ENCODE data around the gene SMIM21.

Gene SMIM21

DNA sequence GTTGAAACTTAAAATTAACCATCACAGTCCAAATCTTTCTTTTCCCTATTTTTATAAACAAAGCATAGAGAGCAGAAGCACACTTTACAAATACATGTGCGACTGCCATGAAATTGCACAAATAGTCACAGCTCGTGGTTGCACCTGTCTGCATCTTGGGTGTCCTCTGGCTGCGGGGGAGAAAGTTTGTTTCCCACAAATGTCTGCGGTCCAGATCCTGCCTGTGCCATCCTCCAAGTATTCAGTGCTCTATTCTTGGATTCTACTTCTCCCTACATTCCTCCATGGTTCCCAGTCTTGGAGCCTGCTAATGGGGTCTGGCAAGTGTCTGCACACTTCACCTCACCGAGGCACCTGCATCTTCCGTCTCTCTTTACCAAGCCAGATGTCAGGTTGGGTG lies 52.2 kb downstream of the SMIM21 start:
- ChIA-PET POLR2A (no interaction called here), CTCF (no interaction called here)
- no peak for TF ChIP-seq CTCF (IDR thresholded peaks at IDR 0.05; ENCODE audit: control extremely low read depth, extremely low read depth, low read depth, missing control alignments)
- no peak for DNase-seq (ENCODE audit: extremely low spot score)

GRCh38 chr18:75374466-75374865 lies 53.0 kb downstream of the SMIM21 start:
- POLR2A ChIA-PET: no interaction called here
- no peak for DNase-seq (ENCODE audit: extremely low spot score)
- no peak for TF ChIP-seq CTCF (IDR thresholded peaks at IDR 0.05; ENCODE audit: control extremely low read depth, extremely low read depth, low read depth, missing control alignments)
- CTCF ChIA-PET: interaction anchor here (0.9 kb wide), 1 partner anchor 20 kb away, joined by 3 read pairs; no protein-coding TSS in a partner anchor

DNA sequence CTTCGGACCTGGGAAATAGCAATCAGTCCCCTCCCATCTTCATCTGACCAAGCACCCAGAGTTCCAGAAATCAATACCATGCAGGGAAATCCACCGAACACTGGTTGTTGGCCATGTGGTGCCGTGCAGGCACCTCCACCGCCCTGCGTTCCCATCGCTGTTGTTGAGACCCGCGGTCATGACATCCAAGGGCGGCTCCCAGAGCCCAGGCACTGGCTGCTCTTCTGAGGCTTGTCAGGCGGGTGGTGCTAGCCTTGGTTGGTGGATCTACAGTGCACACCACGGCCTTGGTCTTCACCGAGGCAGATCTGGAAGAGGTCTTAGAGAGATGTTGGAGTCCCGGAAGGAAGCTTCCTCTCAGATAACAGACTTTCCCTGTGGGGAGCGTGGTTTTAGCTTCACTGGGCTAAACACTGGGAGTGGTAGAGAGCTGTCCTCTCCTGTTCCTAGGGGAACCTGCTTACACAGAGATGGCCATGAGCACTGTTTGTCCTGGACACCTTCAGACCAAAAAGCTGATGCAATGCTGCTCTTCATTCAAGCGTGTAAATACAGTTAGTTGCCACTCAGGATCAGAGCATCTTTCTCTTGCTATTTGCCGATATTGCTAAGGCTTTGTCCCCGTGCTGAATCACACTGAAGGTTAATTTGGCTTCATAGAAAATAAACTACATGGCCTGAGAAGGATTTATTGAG lies 58.3 kb downstream of the SMIM21 start:
- no peak for DNase-seq (ENCODE audit: extremely low spot score)
- ChIA-PET POLR2A (no interaction called here), CTCF (interaction anchor here (1.0 kb wide), 1 partner anchor 103 kb away, joined by 3 read pairs; no protein-coding TSS in a partner anchor)
- TF ChIP-seq CTCF (IDR thresholded peaks at IDR 0.05; ENCODE audit: control extremely low read depth, extremely low read depth, low read depth, missing control alignments): no peak

- POLR2A ChIA-PET: no interaction called here
- DNase-seq (ENCODE audit: extremely low spot score): no peak
- peak; percentile 20 for TF ChIP-seq CTCF (IDR thresholded peaks at IDR 0.05; ENCODE audit: control extremely low read depth, extremely low read depth, low read depth, missing control alignments)
- CTCF ChIA-PET: no interaction called here
Measured at GRCh38 chr18:75365837-75366236, 61.7 kb downstream of the SMIM21 start.

GRCh38 chr18:75365254-75365629 lies 62.3 kb downstream of the SMIM21 start:
- no peak for TF ChIP-seq CTCF (IDR thresholded peaks at IDR 0.05; ENCODE audit: control extremely low read depth, extremely low read depth, low read depth, missing control alignments)
- DNase-seq (ENCODE audit: extremely low spot score): no peak
- CTCF ChIA-PET: no interaction called here
- POLR2A ChIA-PET: no interaction called here

DNA sequence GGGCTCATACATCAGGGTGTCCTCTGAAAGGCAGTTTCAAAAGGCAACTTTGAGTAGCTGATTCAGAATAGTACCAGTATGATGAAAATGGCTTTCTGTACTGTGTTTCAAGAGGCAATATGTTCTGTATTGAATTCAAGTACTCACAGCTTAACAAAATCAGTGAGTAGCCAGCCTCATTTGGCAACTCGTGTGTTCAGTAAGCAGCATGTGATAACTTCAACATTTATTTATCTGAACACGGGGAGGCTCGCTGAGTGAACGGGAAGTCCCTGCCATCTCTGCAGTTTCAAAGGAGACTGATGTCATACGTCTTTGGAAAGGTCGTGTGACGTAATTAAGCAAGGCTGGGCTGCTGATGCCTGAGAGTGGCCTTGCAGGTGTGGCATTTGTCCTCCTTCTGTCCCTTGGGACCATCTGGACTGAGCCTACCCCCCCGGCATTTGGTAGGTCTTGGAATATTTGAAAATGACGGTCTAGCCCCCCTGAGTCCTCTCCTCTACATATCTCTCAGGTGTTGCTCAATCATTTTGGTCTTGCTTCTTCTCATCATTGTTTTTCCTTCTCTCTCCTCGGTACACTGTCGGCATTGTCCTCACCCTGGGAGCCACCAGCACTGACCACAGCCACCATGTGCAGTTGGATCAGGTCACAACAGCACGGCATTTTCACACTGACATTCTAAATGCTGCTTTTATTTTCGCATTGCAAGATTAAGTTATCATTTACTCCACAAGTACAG lies 62.8 kb downstream of the SMIM21 start:
- POLR2A ChIA-PET: no interaction called here
- CTCF ChIA-PET: no interaction called here
- DNase-seq (ENCODE audit: extremely low spot score): no peak
- no peak for TF ChIP-seq CTCF (IDR thresholded peaks at IDR 0.05; ENCODE audit: control extremely low read depth, extremely low read depth, low read depth, missing control alignments)

Measured in GM10248 (cell line).